Measurements from ENCODE around the gene IGFBP7.

The IGFBP7 gene

GRCh38 chr4:57044996-57045395, 65.2 kb downstream of the IGFBP7 start:
- H3K36me3 ChIP-seq (ENCODE audit: control insufficient read depth, insufficient read depth, low read length), result no peaks in the 10 kb centered on the region
- H3K27me3 ChIP-seq (ENCODE audit: control insufficient read depth, insufficient read depth, low read length, poor library complexity, severe bottlenecking), result no peaks in the 10 kb centered on the region
- H3K9me3 ChIP-seq (ENCODE audit: control insufficient read depth, low read length), result no peaks in the 10 kb centered on the region
- 100% methylated on average over 1 of the region's 1 CpG for WGBS, 2 experiments
- H3K4me1 ChIP-seq (ENCODE audit: control insufficient read depth, insufficient read depth, low read length), result no peaks in the 10 kb centered on the region
- H3K4me3 ChIP-seq (ENCODE audit: insufficient read depth, low read depth, low read length), result no peak overlapping the region
- H3K27ac ChIP-seq (ENCODE audit: insufficient read depth, low read depth, low read length, poor library complexity, severe bottlenecking), result no peak overlapping the region

- Histone ChIP-seq H3K27ac (ENCODE audit: insufficient read depth, low read depth, low read length, poor library complexity, severe bottlenecking) (no peak overlapping the region), H3K4me1 (ENCODE audit: control insufficient read depth, insufficient read depth, low read length) (no peaks in the 10 kb centered on the region)
- WGBS, 2 experiments, result 91 to 100% methylated on average over 1 of the region's 1 CpG
Measured at GRCh38 chr4:57044279-57044678, 65.9 kb downstream of the IGFBP7 start.

GRCh38 chr4:57043347-57044251, 66.6 kb downstream of the IGFBP7 start:
- Histone ChIP-seq H3K4me3 (ENCODE audit: insufficient read depth, low read depth, low read length) (no peak overlapping the region), H3K27me3 (ENCODE audit: control insufficient read depth, insufficient read depth, low read length, poor library complexity, severe bottlenecking) (no peaks in the 10 kb centered on the region), H3K27ac (ENCODE audit: insufficient read depth, low read depth, low read length, poor library complexity, severe bottlenecking) (no peak overlapping the region), H3K4me1 (ENCODE audit: control insufficient read depth, insufficient read depth, low read length) (no peaks in the 10 kb centered on the region), H3K36me3 (ENCODE audit: control insufficient read depth, insufficient read depth, low read length) (no peaks in the 10 kb centered on the region), H3K9me3 (ENCODE audit: control insufficient read depth, low read length) (no peaks in the 10 kb centered on the region)
- 84 to 89% methylated on average over 6 of the region's 6 CpGs for WGBS, 2 experiments

More at GRCh38 chr4:57044279-57044678, 65.9 kb downstream of the IGFBP7 start:
- Histone ChIP-seq H3K4me3 (ENCODE audit: insufficient read depth, low read depth, low read length) (no peak overlapping the region), H3K27me3 (ENCODE audit: control insufficient read depth, insufficient read depth, low read length, poor library complexity, severe bottlenecking) (no peaks in the 10 kb centered on the region), H3K9me3 (ENCODE audit: control insufficient read depth, low read length) (no peaks in the 10 kb centered on the region), H3K36me3 (ENCODE audit: control insufficient read depth, insufficient read depth, low read length) (no peaks in the 10 kb centered on the region)

- H3K27ac ChIP-seq (ENCODE audit: insufficient read depth, low read depth, low read length, poor library complexity, severe bottlenecking), result no peak overlapping the region
- 96% methylated on average over 5 of the region's 5 CpGs for WGBS, 2 experiments
- H3K4me1 ChIP-seq (ENCODE audit: control insufficient read depth, insufficient read depth, low read length), result no peaks in the 10 kb centered on the region
- H3K27me3 ChIP-seq (ENCODE audit: control insufficient read depth, insufficient read depth, low read length, poor library complexity, severe bottlenecking), result no peaks in the 10 kb centered on the region
- no peak overlapping the region for H3K4me3 ChIP-seq (ENCODE audit: insufficient read depth, low read depth, low read length)
- no peaks in the 10 kb centered on the region for H3K9me3 ChIP-seq (ENCODE audit: control insufficient read depth, low read length)
- no peaks in the 10 kb centered on the region for H3K36me3 ChIP-seq (ENCODE audit: control insufficient read depth, insufficient read depth, low read length)
Measured at GRCh38 chr4:57042711-57043169, 67.4 kb downstream of the IGFBP7 start.

GRCh38 chr4:57041020-57041419, 69.2 kb downstream of the IGFBP7 start:
- Histone ChIP-seq H3K9me3 (ENCODE audit: control insufficient read depth, low read length) (no peaks in the 10 kb centered on the region), H3K4me1 (ENCODE audit: control insufficient read depth, insufficient read depth, low read length) (no peaks in the 10 kb centered on the region), H3K27me3 (ENCODE audit: control insufficient read depth, insufficient read depth, low read length, poor library complexity, severe bottlenecking) (no peaks in the 10 kb centered on the region), H3K4me3 (ENCODE audit: insufficient read depth, low read depth, low read length) (no peak overlapping the region), H3K27ac (ENCODE audit: insufficient read depth, low read depth, low read length, poor library complexity, severe bottlenecking) (no peak overlapping the region), H3K36me3 (ENCODE audit: control insufficient read depth, insufficient read depth, low read length) (no peaks in the 10 kb centered on the region)
- 100% methylated on average over 1 of the region's 1 CpG for WGBS, 2 experiments

- H3K27ac ChIP-seq (ENCODE audit: insufficient read depth, low read depth, low read length, poor library complexity, severe bottlenecking), result no peak overlapping the region
- no peak overlapping the region for H3K4me3 ChIP-seq (ENCODE audit: insufficient read depth, low read depth, low read length)
- no peaks in the 10 kb centered on the region for H3K36me3 ChIP-seq (ENCODE audit: control insufficient read depth, insufficient read depth, low read length)
- no peaks in the 10 kb centered on the region for H3K9me3 ChIP-seq (ENCODE audit: control insufficient read depth, low read length)
- 70 to 76% methylated on average over 6 of the region's 6 CpGs for WGBS, 2 experiments
- no peaks in the 10 kb centered on the region for H3K27me3 ChIP-seq (ENCODE audit: control insufficient read depth, insufficient read depth, low read length, poor library complexity, severe bottlenecking)
- H3K4me1 ChIP-seq (ENCODE audit: control insufficient read depth, insufficient read depth, low read length), result no peaks in the 10 kb centered on the region
Measured at GRCh38 chr4:57040510-57040909, 69.7 kb downstream of the IGFBP7 start.

GRCh38 chr4:57039345-57039744, 70.8 kb downstream of the IGFBP7 start:
- 71 to 77% methylated on average over 2 of the region's 2 CpGs for WGBS, 2 experiments
- Histone ChIP-seq H3K4me1 (ENCODE audit: control insufficient read depth, insufficient read depth, low read length) (no peaks in the 10 kb centered on the region), H3K27ac (ENCODE audit: insufficient read depth, low read depth, low read length, poor library complexity, severe bottlenecking) (no peak overlapping the region), H3K36me3 (ENCODE audit: control insufficient read depth, insufficient read depth, low read length) (no peaks in the 10 kb centered on the region), H3K9me3 (ENCODE audit: control insufficient read depth, low read length) (no peaks in the 10 kb centered on the region), H3K27me3 (ENCODE audit: control insufficient read depth, insufficient read depth, low read length, poor library complexity, severe bottlenecking) (no peaks in the 10 kb centered on the region), H3K4me3 (ENCODE audit: insufficient read depth, low read depth, low read length) (no peak overlapping the region)

- Histone ChIP-seq H3K4me1 (ENCODE audit: control insufficient read depth, insufficient read depth, low read length) (no peaks in the 10 kb centered on the region), H3K27ac (ENCODE audit: insufficient read depth, low read depth, low read length, poor library complexity, severe bottlenecking) (no peak overlapping the region), H3K36me3 (ENCODE audit: control insufficient read depth, insufficient read depth, low read length) (no peaks in the 10 kb centered on the region), H3K27me3 (ENCODE audit: control insufficient read depth, insufficient read depth, low read length, poor library complexity, severe bottlenecking) (no peaks in the 10 kb centered on the region), H3K9me3 (ENCODE audit: control insufficient read depth, low read length) (no peaks in the 10 kb centered on the region), H3K4me3 (ENCODE audit: insufficient read depth, low read depth, low read length) (no peak overlapping the region)
- 28 to 29% methylated on average over 14 to 15 of the region's 15 CpGs for WGBS, 2 experiments
Measured at GRCh38 chr4:57037982-57038604, 72.1 kb downstream of the IGFBP7 start.

- Histone ChIP-seq H3K9me3 (ENCODE audit: control insufficient read depth, low read length) (no peaks in the 10 kb centered on the region), H3K27me3 (ENCODE audit: control insufficient read depth, insufficient read depth, low read length, poor library complexity, severe bottlenecking) (no peaks in the 10 kb centered on the region), H3K4me1 (ENCODE audit: control insufficient read depth, insufficient read depth, low read length) (no peaks in the 10 kb centered on the region), H3K36me3 (ENCODE audit: control insufficient read depth, insufficient read depth, low read length) (peaks cover 10% of the 10 kb centered on the region), H3K4me3 (ENCODE audit: insufficient read depth, low read depth, low read length) (no peak overlapping the region), H3K27ac (ENCODE audit: insufficient read depth, low read depth, low read length, poor library complexity, severe bottlenecking) (no peak overlapping the region)
- 88 to 91% methylated on average over 2 of the region's 3 CpGs for WGBS, 2 experiments
Measured at GRCh38 chr4:57034520-57034919, 75.7 kb downstream of the IGFBP7 start.

- Histone ChIP-seq H3K27ac (ENCODE audit: insufficient read depth, low read depth, low read length, poor library complexity, severe bottlenecking) (no peak overlapping the region), H3K4me3 (ENCODE audit: insufficient read depth, low read depth, low read length) (no peak overlapping the region), H3K9me3 (ENCODE audit: control insufficient read depth, low read length) (no peaks in the 10 kb centered on the region), H3K27me3 (ENCODE audit: control insufficient read depth, insufficient read depth, low read length, poor library complexity, severe bottlenecking) (no peaks in the 10 kb centered on the region), H3K4me1 (ENCODE audit: control insufficient read depth, insufficient read depth, low read length) (no peaks in the 10 kb centered on the region), H3K36me3 (ENCODE audit: control insufficient read depth, insufficient read depth, low read length) (peaks cover 56% of the 10 kb centered on the region)
- 89 to 92% methylated on average over 4 of the region's 4 CpGs for WGBS, 2 experiments
Measured at GRCh38 chr4:57023104-57023503, 87.1 kb downstream of the IGFBP7 start.
